GM19193 (cell line): Measurements from ENCODE around the gene COIL.

Experiments
- POLR2A ChIP-seq: IDR thresholded peaks from 4 replicates; pipeline ENCODE4 v1.6.1; 2011; ENCODE audit not compliant: insufficient read depth, insufficient read length; ENCODE audit errors: extremely low read depth

The COIL gene

GRCh38 chr17:56960596-56961538, at the start of gene COIL:
Gene COIL (minus strand): TSS chr17:56961050. CDS start chr17:56961019, 31 bp downstream.
- TF ChIP-seq POLR2A = peak; percentile 86

GRCh38 chr17:57010487-57010886, 49.6 kb upstream of the COIL start:
- no peak for TF ChIP-seq POLR2A

GRCh38 chr17:57009737-57010445, 49.0 kb upstream of the COIL start:
- no peak for TF ChIP-seq POLR2A

GRCh38 chr17:57008958-57009357, 48.1 kb upstream of the COIL start:
- TF ChIP-seq POLR2A = no peak

- TF ChIP-seq POLR2A = no peak
These were observed 45.2 kb upstream of the COIL start for GRCh38 chr17:57006040-57006439.

- TF ChIP-seq POLR2A = no peak
These were observed 44.2 kb upstream of the COIL start for GRCh38 chr17:57004944-57005579.

GRCh38 chr17:57002904-57003303, 42.1 kb upstream of the COIL start:
- TF ChIP-seq POLR2A = no peak

- TF ChIP-seq POLR2A = no peak
These were observed 40.7 kb upstream of the COIL start for GRCh38 chr17:57001541-57001940.

GRCh38 chr17:56997313-56997712, 36.5 kb upstream of the COIL start:
- TF ChIP-seq POLR2A = no peak

GRCh38 chr17:56995766-56996165, 34.9 kb upstream of the COIL start:
- TF ChIP-seq POLR2A = no peak

- TF ChIP-seq POLR2A = no peak
These were observed 33.4 kb upstream of the COIL start for GRCh38 chr17:56994009-56994792.

GRCh38 chr17:56992364-56992763, 31.5 kb upstream of the COIL start:
- TF ChIP-seq POLR2A = no peak

GRCh38 chr17:56988901-56989572, 28.2 kb upstream of the COIL start:
- no peak for TF ChIP-seq POLR2A

- TF ChIP-seq POLR2A = no peak
These were observed 26.5 kb upstream of the COIL start for GRCh38 chr17:56987283-56987834.

- TF ChIP-seq POLR2A = no peak
These were observed 24.7 kb upstream of the COIL start for GRCh38 chr17:56985371-56986162.
